GM15510 (cell line): ENCODE results near the gene SLC31A2.

Experiments
- POLR2A ChIP-seq: IDR thresholded peaks from 3 replicates; pipeline ENCODE4 v1.6.1; 2011; ENCODE audit warnings: borderline replicate concordance; ENCODE audit not compliant: insufficient read length; ENCODE audit errors: extremely low read depth

The SLC31A2 gene

GRCh38 chr9:113151696-113152630 lies 1.2 kb downstream of the SLC31A2 start:
- TF ChIP-seq POLR2A, result no peak

DNA sequence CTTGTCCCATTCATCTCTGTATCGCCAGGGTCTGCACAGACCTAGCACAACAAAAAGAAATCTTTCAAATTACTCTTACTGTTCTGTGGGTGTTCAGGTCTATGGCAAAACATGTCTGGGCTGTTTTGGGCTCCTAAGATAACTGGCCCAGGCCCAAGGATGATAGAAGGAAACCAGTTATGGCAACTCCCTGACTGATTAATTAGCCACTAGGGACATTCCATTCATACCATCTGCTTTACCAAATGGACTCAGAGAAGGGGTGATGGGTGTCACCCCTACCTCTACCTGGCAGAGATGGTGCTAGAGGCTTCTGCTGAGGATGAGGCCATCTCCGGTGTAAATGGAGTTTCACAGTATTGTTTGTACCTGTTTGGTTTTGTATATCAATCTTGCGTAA lies 1.9 kb downstream of the SLC31A2 start:
- no peak for TF ChIP-seq POLR2A

DNA sequence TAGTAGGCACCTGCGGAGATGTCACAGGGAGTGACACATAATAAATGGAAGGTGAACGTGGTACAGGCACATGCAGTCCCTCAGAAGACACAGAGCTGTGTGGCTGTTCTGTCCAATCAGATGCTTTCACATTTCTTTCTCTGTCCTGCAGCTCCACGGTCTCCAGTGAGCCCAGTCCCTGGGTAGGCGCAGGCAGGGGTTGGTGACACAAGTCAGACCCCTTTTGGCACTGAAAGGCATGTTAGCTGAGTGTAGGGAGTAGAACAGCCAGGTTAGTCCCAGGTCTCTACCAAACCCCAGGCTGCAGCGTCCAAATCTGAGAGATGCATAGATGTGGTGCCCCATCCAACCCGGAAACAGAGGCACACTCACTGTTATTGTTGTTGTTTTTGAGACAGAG lies 2.8 kb downstream of the SLC31A2 start:
- no peak for TF ChIP-seq POLR2A

GRCh38 chr9:113154471-113154870 lies 3.7 kb downstream of the SLC31A2 start:
- TF ChIP-seq POLR2A, result no peak

DNA sequence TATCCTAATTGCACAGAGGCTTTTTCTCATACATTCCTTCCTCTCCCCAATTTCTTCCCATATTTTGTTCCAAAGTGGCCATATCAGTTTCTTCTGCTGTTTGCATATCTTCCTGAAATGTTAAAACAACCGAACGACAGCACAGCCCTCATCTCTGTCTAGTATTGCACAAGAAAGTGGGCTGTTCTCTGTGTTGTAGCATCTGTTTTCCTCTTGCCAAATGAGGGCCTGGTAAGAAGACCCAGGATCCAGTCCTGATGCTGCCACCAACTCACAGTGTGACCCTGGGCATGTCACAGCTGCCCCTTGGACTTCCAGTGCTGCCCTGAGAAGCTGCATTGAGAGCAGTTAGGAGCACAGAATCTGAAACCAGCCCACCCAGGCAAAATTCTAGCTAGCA lies 4.1 kb downstream of the SLC31A2 start:
- TF ChIP-seq POLR2A, result no peak

GRCh38 chr9:113155911-113156588 lies 5.2 kb downstream of the SLC31A2 start:
- no peak for TF ChIP-seq POLR2A

- TF ChIP-seq POLR2A, result no peak
Measured at GRCh38 chr9:113156880-113157279, 6.1 kb downstream of the SLC31A2 start.

- TF ChIP-seq POLR2A, result no peak
Measured at GRCh38 chr9:113158446-113158845, 7.6 kb downstream of the SLC31A2 start.

DNA sequence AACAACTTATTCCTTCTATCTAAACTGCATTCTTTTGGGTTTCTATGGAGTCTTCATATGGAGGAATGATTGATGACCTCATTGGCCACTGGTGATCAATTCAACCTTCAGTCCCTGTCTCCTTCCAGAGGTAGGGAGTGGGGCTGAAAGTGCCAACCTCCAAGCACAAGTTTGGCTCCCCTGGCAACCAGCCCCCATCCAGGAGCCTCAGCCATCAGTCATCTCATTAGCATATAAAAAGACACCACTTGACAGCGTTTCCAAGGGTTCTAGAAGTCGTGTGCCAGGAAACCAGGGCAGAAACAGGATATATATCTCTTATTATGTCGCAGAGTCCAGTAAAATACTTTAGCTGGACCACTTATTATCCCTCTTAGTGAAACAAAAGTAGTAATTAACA lies 9.8 kb downstream of the SLC31A2 start:
- no peak for TF ChIP-seq POLR2A

- no peak for TF ChIP-seq POLR2A
Measured at GRCh38 chr9:113163001-113163400, 12.2 kb downstream of the SLC31A2 start.

- no peak for TF ChIP-seq POLR2A
Measured at GRCh38 chr9:113164536-113165300, 13.9 kb downstream of the SLC31A2 start.

DNA sequence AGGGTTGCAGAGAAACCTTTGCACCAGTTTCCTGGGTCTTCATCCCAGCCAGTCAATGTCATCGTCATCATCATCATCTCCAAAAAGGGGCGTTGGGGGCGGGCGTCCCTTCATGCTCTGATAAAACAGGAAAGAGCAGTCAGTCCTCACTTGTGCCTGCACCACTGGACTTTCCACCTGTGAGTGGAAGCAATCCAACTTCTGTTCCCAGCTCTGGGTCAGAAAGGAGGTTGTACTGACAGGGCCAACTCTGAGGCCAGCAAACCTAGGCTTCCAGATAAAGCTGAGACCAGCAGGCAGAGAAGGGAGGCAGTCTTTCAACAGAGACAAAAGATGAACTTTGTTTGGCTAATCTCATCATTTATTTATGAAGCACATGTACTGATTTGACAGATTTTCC lies 15.2 kb downstream of the SLC31A2 start:
- TF ChIP-seq POLR2A, result no peak

GRCh38 chr9:113168809-113169208 lies 18.0 kb downstream of the SLC31A2 start:
- TF ChIP-seq POLR2A, result no peak

DNA sequence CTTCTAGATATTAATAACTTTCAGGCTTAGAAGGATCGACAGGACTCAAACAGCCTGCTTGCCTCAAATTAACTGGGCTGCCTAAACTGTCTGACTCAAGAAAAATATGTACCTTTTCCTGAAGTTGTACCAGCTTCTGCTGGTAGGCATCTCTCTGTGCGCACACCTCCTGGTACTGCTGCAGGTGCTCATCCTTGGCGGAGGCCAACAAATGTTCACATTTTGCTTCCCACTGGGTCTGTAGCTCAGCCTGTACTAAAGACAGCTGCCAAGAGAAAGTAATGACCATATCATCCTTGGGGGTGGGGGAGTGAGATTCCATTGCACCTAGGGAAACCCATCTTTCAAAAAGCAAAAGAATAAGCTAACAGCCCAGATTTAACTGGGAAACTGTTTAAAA lies 22.5 kb downstream of the SLC31A2 start:
- TF ChIP-seq POLR2A, result no peak

GRCh38 chr9:113176803-113177202 lies 26.0 kb downstream of the SLC31A2 start:
- no peak for TF ChIP-seq POLR2A

GRCh38 chr9:113177251-113177650 lies 26.4 kb downstream of the SLC31A2 start:
- TF ChIP-seq POLR2A, result no peak

GRCh38 chr9:113178087-113178486 lies 27.3 kb downstream of the SLC31A2 start:
- TF ChIP-seq POLR2A, result no peak
